GM21526 (cell line): ENCODE measurements around the gene CELF4.

Experiments used
- ATAC-seq: cut with Tn5 transposase; IDR thresholded peaks from one replicate; pipeline ENCODE4 v1.9.1; 2021; ENCODE audit warnings: moderate library complexity; ENCODE audit not compliant: unreplicated experiment, low FRiP score

The CELF4 gene

DNA sequence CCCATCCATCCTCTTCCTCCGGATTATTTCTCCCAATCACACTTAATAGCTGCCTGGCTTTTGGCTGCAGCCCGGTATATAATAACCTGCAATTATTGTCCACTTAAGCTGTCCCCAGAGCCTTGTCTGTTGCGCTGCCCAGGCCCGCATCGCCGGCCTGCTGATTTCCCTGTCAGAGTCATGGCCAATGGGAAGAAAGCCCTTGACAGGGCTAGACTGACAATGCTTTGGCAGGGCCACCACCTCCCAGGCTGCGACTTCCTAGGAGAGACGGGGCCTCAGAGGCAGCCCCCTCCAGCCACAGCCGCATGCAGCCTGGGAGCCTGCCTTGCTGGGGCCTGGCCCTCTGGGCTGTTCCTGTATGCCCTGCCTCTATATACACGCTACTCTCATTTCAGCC lies 10.0 kb upstream of the CELF4 start:
- no peak for ATAC-seq

- no peak for ATAC-seq
These were observed 8.5 kb upstream of the CELF4 start for GRCh38 chr18:37574113-37574512.

DNA sequence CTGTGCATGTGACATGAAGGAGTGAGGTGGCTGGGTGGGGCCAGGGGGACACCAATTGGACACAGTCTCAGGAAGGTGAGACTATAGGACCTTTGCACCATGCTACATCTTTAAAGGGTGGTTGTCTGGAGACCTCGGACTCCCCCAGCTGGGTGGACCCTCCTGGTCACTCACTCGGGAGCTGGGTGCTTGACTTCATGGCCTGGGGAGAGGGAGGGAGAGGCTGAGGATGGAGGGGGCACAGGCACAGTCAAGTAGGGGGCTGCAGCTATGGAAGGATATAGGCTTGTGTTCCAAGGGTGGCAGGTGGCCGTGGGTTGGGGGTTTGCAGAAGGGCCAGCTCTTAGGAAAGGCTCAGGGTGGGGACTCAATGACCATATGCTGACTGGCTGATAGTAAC lies 7.1 kb upstream of the CELF4 start:
- no peak for ATAC-seq

- no peak for ATAC-seq
These were observed 5.7 kb upstream of the CELF4 start for GRCh38 chr18:37571266-37571665.

- no peak for ATAC-seq
These were observed 4.8 kb upstream of the CELF4 start for GRCh38 chr18:37570336-37570930.

GRCh38 chr18:37568671-37569070 lies 3.1 kb upstream of the CELF4 start:
- no peak for ATAC-seq

DNA sequence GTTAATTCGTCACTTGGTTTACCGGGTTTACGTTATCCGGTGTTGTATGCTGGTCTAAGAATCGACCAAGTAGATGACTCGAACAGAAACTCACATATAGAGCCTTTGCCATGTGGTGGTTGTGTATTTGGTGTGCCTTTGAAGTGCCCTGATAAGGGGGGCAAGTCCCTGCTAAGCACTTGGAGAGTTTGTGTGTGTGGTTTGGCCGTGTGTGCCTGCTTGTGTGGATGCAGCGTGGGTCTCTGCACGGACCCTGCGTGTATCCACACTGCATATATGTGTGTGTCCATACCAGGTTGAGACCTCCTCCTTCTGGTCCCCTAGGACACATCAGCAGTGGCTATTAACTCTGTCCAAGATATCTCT lies 2.4 kb upstream of the CELF4 start:
- ATAC-seq: no peak

GRCh38 chr18:37567061-37567993 lies 1.7 kb upstream of the CELF4 start:
- no peak for ATAC-seq

GRCh38 chr18:37566479-37567060 lies 972 bp upstream of the CELF4 start:
- no peak for ATAC-seq

DNA sequence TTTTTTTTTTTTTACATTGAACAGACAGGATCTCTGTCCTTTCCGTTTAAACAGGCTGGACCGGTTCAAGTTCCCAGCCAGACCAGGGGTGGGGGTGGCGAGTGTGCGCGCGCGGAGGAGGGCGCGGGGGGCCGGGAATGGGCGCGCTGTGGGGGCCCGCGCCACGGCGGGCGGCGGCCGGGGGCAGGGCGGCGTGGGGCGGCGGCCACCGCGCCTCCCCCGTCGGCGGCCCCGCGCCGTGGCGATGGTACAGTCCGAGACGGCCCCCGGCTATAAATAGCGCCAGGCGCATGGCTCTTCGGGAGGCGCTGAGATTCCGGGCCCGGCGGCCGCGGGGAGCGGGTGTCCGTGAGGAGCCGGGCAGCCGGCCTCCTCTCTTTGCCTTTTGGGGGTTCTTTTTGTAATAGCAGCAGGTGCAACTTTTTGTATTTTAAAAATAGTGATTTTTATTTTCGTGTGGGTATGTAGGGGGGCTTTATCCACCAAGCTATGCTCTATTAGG lies 430 bp upstream of the CELF4 start:
- no peak for ATAC-seq

- no peak for ATAC-seq
These were observed 892 bp downstream of the CELF4 start for GRCh38 chr18:37564711-37565100.

GRCh38 chr18:37563931-37564392 lies 1.6 kb downstream of the CELF4 start:
- no peak for ATAC-seq

DNA sequence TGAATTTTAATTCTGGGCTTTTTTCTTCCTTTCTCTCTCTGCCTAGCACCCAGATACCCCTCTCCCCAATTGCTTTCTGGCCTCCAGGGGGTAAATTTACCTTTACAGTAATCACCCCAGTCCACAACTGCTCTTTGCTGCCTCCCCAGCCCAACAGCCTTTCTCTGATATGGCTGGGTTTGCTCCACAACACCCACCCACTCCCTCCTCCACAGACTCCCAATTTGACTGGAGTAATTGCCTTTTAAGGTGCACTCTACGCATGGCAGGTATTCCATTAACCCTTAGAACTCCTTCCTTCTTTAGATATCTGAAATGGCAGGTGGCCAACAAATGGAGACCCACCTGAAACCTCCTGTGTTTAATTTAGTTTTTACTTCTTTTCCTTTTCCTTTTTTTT lies 3.6 kb downstream of the CELF4 start:
- ATAC-seq: no peak

DNA sequence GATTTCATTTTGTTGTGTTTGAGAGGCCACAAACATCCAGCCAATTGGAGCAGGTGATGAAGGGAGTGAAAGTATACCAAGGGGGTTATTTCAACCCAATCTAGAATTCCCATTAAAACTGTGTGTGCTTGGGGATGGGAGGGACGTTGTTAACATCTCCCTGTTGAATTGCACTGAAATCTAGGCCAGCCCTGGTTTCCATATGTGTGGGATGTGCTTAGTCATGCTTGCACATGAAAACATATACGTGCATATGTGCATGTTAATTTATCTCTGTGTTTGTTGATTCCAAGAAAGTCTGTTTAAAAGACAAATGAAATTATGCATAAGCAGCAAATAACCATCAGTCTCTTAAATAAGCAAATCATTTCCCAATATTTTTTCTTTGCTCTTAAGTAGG lies 5.6 kb downstream of the CELF4 start:
- ATAC-seq: no peak

GRCh38 chr18:37559194-37559593 lies 6.4 kb downstream of the CELF4 start:
- ATAC-seq: no peak

- ATAC-seq: no peak
These were observed 11.2 kb downstream of the CELF4 start for GRCh38 chr18:37554399-37554787.

DNA sequence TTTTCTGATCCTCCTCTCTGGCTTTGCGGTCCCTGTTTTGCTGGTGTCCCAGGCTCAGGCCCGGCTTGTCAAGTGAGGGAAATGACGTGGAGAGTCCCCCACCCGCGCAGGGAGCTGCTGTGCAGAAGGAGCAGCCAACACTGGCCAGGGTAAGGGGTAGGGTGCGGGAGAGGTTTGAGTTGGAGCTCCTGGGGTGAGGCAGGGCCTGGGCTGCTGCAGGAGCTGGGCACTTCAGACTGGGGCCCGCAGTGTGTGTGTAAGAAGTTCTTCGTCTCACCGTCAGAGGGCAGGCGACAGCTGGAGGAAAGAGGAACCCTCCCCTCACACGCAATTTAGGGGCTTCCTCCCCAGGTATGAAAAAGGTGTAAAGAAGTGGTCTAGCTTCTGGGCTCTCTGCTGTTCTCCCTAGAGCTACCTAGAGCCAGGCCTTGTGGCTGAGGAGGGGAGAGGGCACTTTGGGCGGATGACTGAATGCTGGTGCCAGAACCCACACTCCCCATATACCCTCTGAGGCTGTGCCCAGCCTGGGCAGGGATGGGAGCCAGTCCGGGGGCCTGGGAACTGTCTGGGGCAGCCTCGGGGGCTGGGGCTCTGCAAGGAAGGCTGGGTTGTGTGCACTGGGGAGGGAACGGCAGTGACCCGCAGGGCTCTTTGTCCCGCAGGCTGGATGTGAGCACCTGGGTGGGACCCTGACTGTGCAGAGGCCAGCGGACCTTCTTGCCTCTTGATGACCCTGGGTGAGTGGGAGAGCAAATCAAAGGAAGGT lies 11.8 kb downstream of the CELF4 start:
- ATAC-seq: no peak

DNA sequence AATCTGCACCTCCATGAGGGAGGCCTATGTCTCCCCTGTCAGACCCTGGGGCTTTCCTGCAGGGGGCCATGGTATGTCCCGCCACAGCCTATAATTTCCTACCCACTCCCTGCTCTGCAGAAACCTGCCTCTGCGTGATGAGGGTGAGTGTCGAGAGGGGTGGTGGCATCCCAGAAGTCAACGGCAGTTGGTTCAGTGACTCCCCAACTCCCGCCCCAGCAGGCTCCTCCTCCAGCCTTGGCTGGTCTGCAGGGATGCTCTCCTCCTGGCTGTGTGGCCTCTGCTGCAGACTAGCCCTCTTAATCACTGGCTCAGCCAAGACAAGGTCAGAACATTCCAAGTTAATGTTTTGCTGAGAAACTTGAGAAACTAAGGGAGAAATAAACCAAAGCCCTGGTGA lies 13.3 kb downstream of the CELF4 start:
- no peak for ATAC-seq

DNA sequence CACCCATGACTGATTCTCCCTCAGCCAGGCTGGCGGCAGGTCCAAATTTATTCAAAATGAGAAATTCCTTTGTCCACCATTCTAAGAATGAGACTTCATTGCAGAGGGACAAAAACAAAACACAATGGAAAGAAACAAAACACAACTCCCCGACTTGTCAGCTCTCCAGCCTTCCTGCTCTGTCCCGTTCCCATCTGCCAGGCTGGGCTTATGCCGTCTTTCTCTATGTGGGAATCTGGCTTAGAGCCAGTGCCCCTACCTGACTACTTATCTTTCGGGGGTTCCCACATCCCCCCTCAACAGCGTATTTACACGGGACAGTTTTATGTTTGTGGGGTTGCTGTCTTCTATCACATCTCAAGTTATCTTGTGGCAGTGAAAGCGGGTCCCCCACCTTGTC lies 13.8 kb downstream of the CELF4 start:
- no peak for ATAC-seq

DNA sequence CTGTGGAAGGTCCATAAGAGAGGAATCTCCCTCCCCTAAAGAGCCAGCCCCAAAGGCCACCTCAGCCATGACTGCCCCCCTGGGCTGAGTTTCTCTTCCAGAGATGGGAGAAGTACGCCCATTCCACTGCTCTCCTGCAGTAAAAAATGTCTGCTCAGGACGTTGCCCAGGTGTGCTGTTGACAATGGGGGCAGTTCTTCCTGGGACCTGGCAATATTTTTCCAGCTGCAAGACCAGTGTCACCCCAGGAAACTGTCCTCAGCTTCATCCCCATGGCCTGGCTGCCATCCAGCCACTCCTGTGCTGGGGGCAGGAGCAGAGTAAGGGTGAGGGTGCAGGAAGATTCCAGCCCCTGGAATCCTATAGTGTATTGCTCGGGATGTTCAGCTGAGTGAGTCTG lies 14.3 kb downstream of the CELF4 start:
- ATAC-seq: no peak
